ENCODE results near the gene CSN3.
A peak's percentile ranks its signal among the peaks of the same experiment; 100 is the strongest.
"Not testable (repeated sequence)": the region's sequence is repeated elsewhere in the genome, so short reads cannot be mapped to it uniquely, and the experiment has no call there.

CSN3 gene

GRCh38 chr4:70242297-70242696 lies at the start of gene CSN3:
CSN3 (plus strand) TSS chr4:70242597; CDS start chr4:70244820, 2,223 bp downstream.
- DNase-seq (ENCODE audit: low read depth, low spot score): not testable (repeated sequence)

GRCh38 chr4:70192895-70193294 lies 49.5 kb upstream of the CSN3 start:
- DNase-seq (ENCODE audit: low read depth, low spot score): no peak

- no peak for DNase-seq (ENCODE audit: low read depth, low spot score)
Observed at GRCh38 chr4:70195425-70195824, 47.0 kb upstream of the CSN3 start, which contains the start of gene ODAM. ODAM (plus strand) TSS chr4:70195725; CDS start chr4:70196544, 819 bp downstream.

- DNase-seq (ENCODE audit: low read depth, low spot score): no peak
Observed at GRCh38 chr4:70196857-70197256, 45.5 kb upstream of the CSN3 start.

GRCh38 chr4:70197842-70198241 lies 44.6 kb upstream of the CSN3 start:
- DNase-seq (ENCODE audit: low read depth, low spot score): peak; percentile 22

- DNase-seq (ENCODE audit: low read depth, low spot score): no peak
Observed at GRCh38 chr4:70203601-70204000, 38.8 kb upstream of the CSN3 start.

GRCh38 chr4:70212752-70213151 lies 29.6 kb upstream of the CSN3 start:
- DNase-seq (ENCODE audit: low read depth, low spot score): not testable (repeated sequence)

GRCh38 chr4:70216109-70216508 lies 26.3 kb upstream of the CSN3 start:
- not testable (repeated sequence) for DNase-seq (ENCODE audit: low read depth, low spot score)

GRCh38 chr4:70216550-70216949 lies 25.8 kb upstream of the CSN3 start:
- not testable (repeated sequence) for DNase-seq (ENCODE audit: low read depth, low spot score)

GRCh38 chr4:70221389-70221788 lies 21.0 kb upstream of the CSN3 start:
- not testable (repeated sequence) for DNase-seq (ENCODE audit: low read depth, low spot score)

- DNase-seq (ENCODE audit: low read depth, low spot score): not testable (repeated sequence)
Observed at GRCh38 chr4:70221818-70222217, 20.6 kb upstream of the CSN3 start.

GRCh38 chr4:70225824-70226223 lies 16.6 kb upstream of the CSN3 start, which contains the start of gene FDCSP:
FDCSP (plus strand) TSS chr4:70226124; CDS start chr4:70231195, 5,071 bp downstream.
- no peak for DNase-seq (ENCODE audit: low read depth, low spot score)

- DNase-seq (ENCODE audit: low read depth, low spot score): no peak
Observed at GRCh38 chr4:70236125-70236524, 6.3 kb upstream of the CSN3 start.

- DNase-seq (ENCODE audit: low read depth, low spot score): no peak
Observed at GRCh38 chr4:70239131-70239883, 3.1 kb upstream of the CSN3 start.

GRCh38 chr4:70239884-70240591 lies 2.4 kb upstream of the CSN3 start:
- DNase-seq (ENCODE audit: low read depth, low spot score): peak; percentile 3

- no peak for DNase-seq (ENCODE audit: low read depth, low spot score)
Observed at GRCh38 chr4:70243091-70243490, 694 bp downstream of the CSN3 start.

GRCh38 chr4:70251250-70251944 lies 9.0 kb downstream of the CSN3 start:
- no peak for DNase-seq (ENCODE audit: low read depth, low spot score)

GRCh38 chr4:70251945-70252277 lies 9.5 kb downstream of the CSN3 start:
- no peak for DNase-seq (ENCODE audit: low read depth, low spot score)

GRCh38 chr4:70269674-70270073 lies 27.3 kb downstream of the CSN3 start:
- DNase-seq (ENCODE audit: low read depth, low spot score): no peak

- DNase-seq (ENCODE audit: low read depth, low spot score): no peak
Observed at GRCh38 chr4:70277121-70277520, 34.7 kb downstream of the CSN3 start.

- DNase-seq (ENCODE audit: low read depth, low spot score): no peak
Observed at GRCh38 chr4:70280567-70280966, 38.2 kb downstream of the CSN3 start.

GRCh38 chr4:70288651-70289050 lies 46.3 kb downstream of the CSN3 start:
- no peak for DNase-seq (ENCODE audit: low read depth, low spot score)
